Measurements from ENCODE around the gene GUCA1A. TPM values are rescaled to one million over a fixed set of nuclear protein-coding genes. Genes with fewer than 3 reads are reported as not detected.

GUCA1A gene
- polyA plus RNA-seq, 1 donor (not counting 4 experiments of a cell fraction or from before 2014, with no cell fraction given) = not detected

GRCh38 chr6:42133926-42134325 lies 39.2 kb upstream of the GUCA1A start:
- Histone ChIP-seq H3K4me3 (ENCODE audit: control insufficient read depth in 2 of 3, extremely low read depth in 1 of 3, insufficient read depth in 2 of 3, low read depth in 1 of 3, low read length in 3 of 3) (no peak overlapping the region), H3K4me1 (ENCODE audit: control insufficient read depth, extremely low read depth, insufficient read depth, low read length) (peaks cover 37% of the 10 kb centered on the region), H3K4me2 (ENCODE audit: control insufficient read depth, extremely low read depth, insufficient read depth, low read depth, low read length) (no peak overlapping the region), H3K79me2 (ENCODE audit: control insufficient read depth, insufficient read depth, low read length) (peaks cover 57% of the 10 kb centered on the region), H3K9me3 (ENCODE audit: control insufficient read depth, low read depth, low read length) (no peaks in the 10 kb centered on the region), H2AFZ (ENCODE audit: control insufficient read depth, low read length) (no peak overlapping the region), H3K27ac (ENCODE audit: control insufficient read depth, insufficient read depth, low read length) (no peak overlapping the region), H3K27me3 (ENCODE audit: control insufficient read depth, extremely low read depth, insufficient read depth, low read length) (no peaks in the 10 kb centered on the region), H3K36me3 (ENCODE audit: control insufficient read depth in 2 of 2, extremely low read depth in 1 of 2, insufficient read depth in 2 of 2, low read length in 2 of 2) (peaks cover 17 to 22% of the 10 kb centered on the region in 2 experiments), H4K20me1 (ENCODE audit: control insufficient read depth, extremely low read depth, insufficient read depth, low read length) (peaks cover 6% of the 10 kb centered on the region), H3K9ac (ENCODE audit: control insufficient read depth, extremely low read depth, insufficient read depth, low read length) (no peak overlapping the region), H3K9me1 (ENCODE audit: control insufficient read depth, extremely low read depth, insufficient read depth, low read length) (peaks cover 4% of the 10 kb centered on the region)
- no peak for TF ChIP-seq EZH2 (IDR thresholded peaks at IDR 0.05; ENCODE audit: low read length)
- TF ChIP-seq, protein P1, sequence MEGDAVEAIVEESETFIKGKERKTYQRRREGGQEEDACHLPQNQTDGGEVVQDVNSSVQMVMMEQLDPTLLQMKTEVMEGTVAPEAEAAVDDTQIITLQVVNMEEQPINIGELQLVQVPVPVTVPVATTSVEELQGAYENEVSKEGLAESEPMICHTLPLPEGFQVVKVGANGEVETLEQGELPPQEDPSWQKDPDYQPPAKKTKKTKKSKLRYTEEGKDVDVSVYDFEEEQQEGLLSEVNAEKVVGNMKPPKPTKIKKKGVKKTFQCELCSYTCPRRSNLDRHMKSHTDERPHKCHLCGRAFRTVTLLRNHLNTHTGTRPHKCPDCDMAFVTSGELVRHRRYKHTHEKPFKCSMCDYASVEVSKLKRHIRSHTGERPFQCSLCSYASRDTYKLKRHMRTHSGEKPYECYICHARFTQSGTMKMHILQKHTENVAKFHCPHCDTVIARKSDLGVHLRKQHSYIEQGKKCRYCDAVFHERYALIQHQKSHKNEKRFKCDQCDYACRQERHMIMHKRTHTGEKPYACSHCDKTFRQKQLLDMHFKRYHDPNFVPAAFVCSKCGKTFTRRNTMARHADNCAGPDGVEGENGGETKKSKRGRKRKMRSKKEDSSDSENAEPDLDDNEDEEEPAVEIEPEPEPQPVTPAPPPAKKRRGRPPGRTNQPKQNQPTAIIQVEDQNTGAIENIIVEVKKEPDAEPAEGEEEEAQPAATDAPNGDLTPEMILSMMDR (optimal IDR thresholded peaks at IDR 0.05 in 1 of 3, IDR thresholded peaks at IDR 0.05 in 1 of 3, conservative IDR thresholded peaks at IDR 0.05 in 1 of 3; ENCODE audit: extremely low read depth in 1 of 3, insufficient read depth in 2 of 3, low read length in 3 of 3) = no peak
- FAIRE-seq = no peak
- dilution Hi-C loops (cut with MboI; ENCODE audit: extremely low pct_ligation_motif_present, low sequenced_read_pairs) = no loop called here
- DNase-seq (ENCODE audit: low read depth, low spot score) = no peak

DNA sequence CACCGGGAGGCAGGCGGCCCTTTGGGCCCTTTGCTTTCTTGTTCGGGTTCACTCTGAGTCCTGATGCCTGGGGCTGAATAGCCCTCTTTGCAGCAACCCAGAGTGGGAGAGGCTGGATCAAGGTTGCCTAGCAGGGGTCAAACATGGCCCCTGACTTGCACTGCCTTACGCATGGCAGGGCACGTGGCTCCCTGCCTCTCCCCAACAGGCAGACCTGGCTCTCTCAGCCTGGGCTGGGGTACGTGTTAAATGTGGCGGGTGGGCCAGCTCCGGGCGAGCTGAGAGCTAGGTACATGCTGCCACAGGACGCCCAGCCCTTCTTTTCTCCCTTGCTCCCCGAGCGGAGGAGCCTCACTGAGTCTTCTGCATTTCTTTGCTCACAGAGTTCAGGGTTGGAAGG lies 38.0 kb upstream of the GUCA1A start:
- H3K27ac ChIP-seq (ENCODE audit: control insufficient read depth, insufficient read depth, low read length) = no peak overlapping the region
- no peak overlapping the region for H3K4me3 ChIP-seq (ENCODE audit: control insufficient read depth in 2 of 3, extremely low read depth in 1 of 3, insufficient read depth in 2 of 3, low read depth in 1 of 3, low read length in 3 of 3)
- DNase-seq (ENCODE audit: low read depth, low spot score) = no peak
- H3K36me3 ChIP-seq (ENCODE audit: control insufficient read depth in 2 of 2, extremely low read depth in 1 of 2, insufficient read depth in 2 of 2, low read length in 2 of 2) = peaks cover 14 to 15% of the 10 kb centered on the region in 2 experiments
- H3K9me3 ChIP-seq (ENCODE audit: control insufficient read depth, low read depth, low read length) = no peaks in the 10 kb centered on the region
- no peak overlapping the region for H3K4me2 ChIP-seq (ENCODE audit: control insufficient read depth, extremely low read depth, insufficient read depth, low read depth, low read length)
- no peak for FAIRE-seq
- dilution Hi-C loops (cut with MboI; ENCODE audit: extremely low pct_ligation_motif_present, low sequenced_read_pairs) = no loop called here
- no peaks in the 10 kb centered on the region for H3K27me3 ChIP-seq (ENCODE audit: control insufficient read depth, extremely low read depth, insufficient read depth, low read length)
- H2AFZ ChIP-seq (ENCODE audit: control insufficient read depth, low read length) = no peak overlapping the region
- peaks cover 6% of the 10 kb centered on the region for H4K20me1 ChIP-seq (ENCODE audit: control insufficient read depth, extremely low read depth, insufficient read depth, low read length)
- H3K9me1 ChIP-seq (ENCODE audit: control insufficient read depth, extremely low read depth, insufficient read depth, low read length) = peaks cover 4% of the 10 kb centered on the region
- peaks cover 56% of the 10 kb centered on the region for H3K79me2 ChIP-seq (ENCODE audit: control insufficient read depth, insufficient read depth, low read length)
- no peak overlapping the region for H3K9ac ChIP-seq (ENCODE audit: control insufficient read depth, extremely low read depth, insufficient read depth, low read length)
- peaks cover 48% of the 10 kb centered on the region for H3K4me1 ChIP-seq (ENCODE audit: control insufficient read depth, extremely low read depth, insufficient read depth, low read length)
- TF ChIP-seq, protein P1 (optimal IDR thresholded peaks at IDR 0.05 in 1 of 3, IDR thresholded peaks at IDR 0.05 in 1 of 3, conservative IDR thresholded peaks at IDR 0.05 in 1 of 3; ENCODE audit: extremely low read depth in 1 of 3, insufficient read depth in 2 of 3, low read length in 3 of 3) = no peak
- no peak for TF ChIP-seq EZH2 (IDR thresholded peaks at IDR 0.05; ENCODE audit: low read length)

Data from keratinocyte (primary cell).